Measurements from ENCODE around the gene KDELR1.
A peak's percentile ranks its signal among the peaks of the same experiment; 100 is the strongest.

KDELR1 gene

GRCh38 chr19:48341515-48342413 is 49.6 kb downstream of the KDELR1 start:
- peaks cover 10% of the 10 kb centered on the region for H3K4me1 Mint-ChIP-seq
- no peak for DNase-seq
- TF ChIP-seq CTCF (IDR thresholded peaks at IDR 0.05), result no peak
- H3K27ac Mint-ChIP-seq, result no peak overlapping the region
- H3K36me3 Mint-ChIP-seq (ENCODE audit: low read depth), result no peaks in the 10 kb centered on the region
- no peak overlapping the region for H3K4me3 Mint-ChIP-seq
- H3K9me3 Mint-ChIP-seq, result no peaks in the 10 kb centered on the region
- no peaks in the 10 kb centered on the region for H3K27me3 Mint-ChIP-seq (ENCODE audit: low read depth, poor library complexity)

DNA sequence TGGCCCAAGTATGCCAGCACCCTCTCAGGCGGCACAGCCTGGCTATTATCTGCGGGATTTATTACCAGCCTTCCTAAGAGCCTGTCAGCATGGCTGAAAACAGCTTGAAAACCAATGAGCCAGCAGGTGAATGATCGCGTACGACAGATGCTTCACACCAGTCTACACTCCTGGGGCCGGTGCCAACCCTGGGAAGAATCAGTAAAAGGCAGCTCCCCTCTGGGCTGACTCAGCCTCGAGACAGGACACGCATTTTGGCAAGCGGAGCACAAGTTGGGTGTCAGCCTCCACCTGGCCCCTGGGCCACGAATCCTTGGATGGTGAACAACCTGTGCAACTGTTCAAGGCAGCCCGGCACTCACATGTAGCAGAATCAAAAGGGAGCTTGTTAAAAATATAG is 50.4 kb downstream of the KDELR1 start:
- H3K4me1 Mint-ChIP-seq, result peaks cover 5% of the 10 kb centered on the region
- H3K27ac Mint-ChIP-seq, result peak overlapping the region; percentile 87
- no peak overlapping the region for H3K4me3 Mint-ChIP-seq
- no peak for DNase-seq
- TF ChIP-seq CTCF (IDR thresholded peaks at IDR 0.05), result no peak
- H3K9me3 Mint-ChIP-seq, result no peaks in the 10 kb centered on the region
- no peaks in the 10 kb centered on the region for H3K36me3 Mint-ChIP-seq (ENCODE audit: low read depth)
- H3K27me3 Mint-ChIP-seq (ENCODE audit: low read depth, poor library complexity), result no peaks in the 10 kb centered on the region

GRCh38 chr19:48338802-48339503 is 52.4 kb downstream of the KDELR1 start:
- no peak for DNase-seq
- H3K27ac Mint-ChIP-seq, result no peak overlapping the region
- no peak for TF ChIP-seq CTCF (IDR thresholded peaks at IDR 0.05)
- peaks cover 11% of the 10 kb centered on the region for H3K4me1 Mint-ChIP-seq
- no peak overlapping the region for H3K4me3 Mint-ChIP-seq
- no peaks in the 10 kb centered on the region for H3K9me3 Mint-ChIP-seq
- H3K27me3 Mint-ChIP-seq (ENCODE audit: low read depth, poor library complexity), result no peaks in the 10 kb centered on the region
- H3K36me3 Mint-ChIP-seq (ENCODE audit: low read depth), result no peaks in the 10 kb centered on the region

DNA sequence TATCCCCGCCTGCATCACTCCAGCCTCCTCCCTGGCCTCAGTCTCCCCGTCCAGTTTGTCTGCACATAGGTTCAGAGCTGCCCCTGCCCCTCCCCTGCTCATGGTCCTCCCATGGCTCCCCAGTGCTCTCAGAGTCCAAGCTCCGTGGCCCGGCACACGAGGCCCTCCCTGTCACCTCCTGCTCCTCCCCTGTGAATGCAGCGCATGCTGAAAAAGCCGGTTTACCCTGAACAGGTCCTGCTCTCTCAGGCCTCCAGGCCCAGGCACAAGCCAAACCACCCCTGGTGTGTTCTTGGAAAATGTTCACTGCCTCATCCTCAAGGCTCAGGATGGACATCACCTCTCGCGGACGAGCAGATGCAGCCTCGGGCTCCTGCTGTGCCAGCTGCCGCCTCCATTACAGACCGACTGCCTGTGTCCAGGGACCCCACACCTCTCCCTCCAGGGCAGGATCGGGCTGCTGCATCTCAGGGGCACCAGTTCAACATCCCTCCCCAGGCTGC is 53.0 kb downstream of the KDELR1 start:
- no peak for DNase-seq
- Mint-ChIP-seq H3K4me3 (no peak overlapping the region), H3K27me3 (ENCODE audit: low read depth, poor library complexity) (peaks cover under 1% of the 10 kb centered on the region), H3K27ac (no peak overlapping the region), H3K9me3 (no peaks in the 10 kb centered on the region), H3K4me1 (peaks cover 16% of the 10 kb centered on the region), H3K36me3 (ENCODE audit: low read depth) (no peaks in the 10 kb centered on the region)
- no peak for TF ChIP-seq CTCF (IDR thresholded peaks at IDR 0.05)

- Mint-ChIP-seq H3K9me3 (peaks cover 7% of the 10 kb centered on the region), H3K27ac (peak overlapping the region; percentile 98), H3K4me1 (peaks cover 51% of the 10 kb centered on the region), H3K36me3 (ENCODE audit: low read depth) (peaks cover 8% of the 10 kb centered on the region), H3K4me3 (peak overlapping the region; percentile 82), H3K27me3 (ENCODE audit: low read depth, poor library complexity) (peaks cover 5% of the 10 kb centered on the region)
- peak; percentile 66 for TF ChIP-seq CTCF (IDR thresholded peaks at IDR 0.05)
- peak; percentile 81 for DNase-seq
These were observed 57.6 kb downstream of the KDELR1 start for GRCh38 chr19:48333467-48334384.
